ENCODE measurements around the gene WFDC12.
A peak's percentile ranks its signal among the peaks of the same experiment; 100 is the strongest.
"Not testable (repeated sequence)": the region's sequence is repeated elsewhere in the genome, so short reads cannot be mapped to it uniquely, and the experiment has no call there.

The WFDC12 gene, protein sequence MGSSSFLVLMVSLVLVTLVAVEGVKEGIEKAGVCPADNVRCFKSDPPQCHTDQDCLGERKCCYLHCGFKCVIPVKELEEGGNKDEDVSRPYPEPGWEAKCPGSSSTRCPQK

DNA sequence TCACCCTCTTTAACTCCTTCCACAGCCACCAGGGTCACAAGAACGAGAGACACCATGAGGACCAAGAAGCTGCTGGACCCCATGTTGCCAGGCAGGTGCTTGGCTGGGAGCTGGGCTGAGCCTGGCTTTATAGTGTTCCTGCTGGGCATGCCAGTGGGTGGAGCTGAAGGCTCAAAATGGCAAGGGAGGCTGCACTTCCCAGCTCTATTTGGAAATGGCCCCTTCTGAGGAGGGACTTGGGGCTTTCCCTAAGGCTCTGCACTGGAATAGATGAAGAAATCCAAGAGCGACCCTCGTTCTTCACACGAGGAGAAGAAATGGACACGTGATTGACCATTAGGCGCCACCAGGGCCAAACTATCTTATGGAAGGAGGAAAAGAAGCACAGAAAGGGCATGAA lies at the start of gene WFDC12:
Gene WFDC12, minus strand, starts transcription at position 101 of the 400 bp plus-strand sequence. Its CDS starts 18 bp downstream, at position 83.
- H3K4me3 ChIP-seq (replicated peaks in 1 of 2; ENCODE audit: low read depth in 2 of 2, low read length in 2 of 2) = no peak within 1 kb of the TSS
- TF ChIP-seq, protein P1, sequence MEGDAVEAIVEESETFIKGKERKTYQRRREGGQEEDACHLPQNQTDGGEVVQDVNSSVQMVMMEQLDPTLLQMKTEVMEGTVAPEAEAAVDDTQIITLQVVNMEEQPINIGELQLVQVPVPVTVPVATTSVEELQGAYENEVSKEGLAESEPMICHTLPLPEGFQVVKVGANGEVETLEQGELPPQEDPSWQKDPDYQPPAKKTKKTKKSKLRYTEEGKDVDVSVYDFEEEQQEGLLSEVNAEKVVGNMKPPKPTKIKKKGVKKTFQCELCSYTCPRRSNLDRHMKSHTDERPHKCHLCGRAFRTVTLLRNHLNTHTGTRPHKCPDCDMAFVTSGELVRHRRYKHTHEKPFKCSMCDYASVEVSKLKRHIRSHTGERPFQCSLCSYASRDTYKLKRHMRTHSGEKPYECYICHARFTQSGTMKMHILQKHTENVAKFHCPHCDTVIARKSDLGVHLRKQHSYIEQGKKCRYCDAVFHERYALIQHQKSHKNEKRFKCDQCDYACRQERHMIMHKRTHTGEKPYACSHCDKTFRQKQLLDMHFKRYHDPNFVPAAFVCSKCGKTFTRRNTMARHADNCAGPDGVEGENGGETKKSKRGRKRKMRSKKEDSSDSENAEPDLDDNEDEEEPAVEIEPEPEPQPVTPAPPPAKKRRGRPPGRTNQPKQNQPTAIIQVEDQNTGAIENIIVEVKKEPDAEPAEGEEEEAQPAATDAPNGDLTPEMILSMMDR (IDR thresholded peaks at IDR 0.05; ENCODE audit: low read depth, low read length) = no peak
- no peak for DNase-seq (ENCODE audit: low read depth in 2 of 2)

- TF ChIP-seq, protein P1 (IDR thresholded peaks at IDR 0.05; ENCODE audit: low read depth, low read length) = no peak
- no peak for DNase-seq (ENCODE audit: low read depth in 2 of 2)
- no peak overlapping the region for H3K4me3 ChIP-seq (replicated peaks in 1 of 2; ENCODE audit: low read depth in 2 of 2, low read length in 2 of 2)
Measured at GRCh38 chr20:45173522-45173921, 49.3 kb upstream of the WFDC12 start.

DNA sequence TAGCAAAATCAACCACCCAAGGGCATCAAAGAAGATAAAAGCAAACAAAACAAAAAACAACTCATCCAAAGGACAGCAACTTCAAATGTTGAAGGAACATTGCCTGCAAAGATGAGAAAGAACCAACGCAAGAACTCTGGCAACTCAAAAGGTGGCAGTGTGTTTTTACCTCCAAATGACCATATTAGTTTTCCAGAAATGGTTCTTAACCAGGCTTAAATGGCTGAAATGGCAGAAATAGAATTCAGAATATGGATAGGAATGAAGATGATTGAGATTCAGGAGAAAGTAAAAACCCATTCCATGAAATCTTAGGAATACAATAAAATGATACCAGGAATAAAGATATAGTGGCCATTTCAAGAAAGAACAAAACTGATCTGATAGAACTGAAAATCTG lies 40.6 kb upstream of the WFDC12 start:
- TF ChIP-seq, protein P1 (IDR thresholded peaks at IDR 0.05; ENCODE audit: low read depth, low read length) = no peak
- DNase-seq (ENCODE audit: low read depth in 2 of 2) = no peak
- H3K4me3 ChIP-seq (replicated peaks in 1 of 2; ENCODE audit: low read depth in 2 of 2, low read length in 2 of 2) = no peak overlapping the region

DNA sequence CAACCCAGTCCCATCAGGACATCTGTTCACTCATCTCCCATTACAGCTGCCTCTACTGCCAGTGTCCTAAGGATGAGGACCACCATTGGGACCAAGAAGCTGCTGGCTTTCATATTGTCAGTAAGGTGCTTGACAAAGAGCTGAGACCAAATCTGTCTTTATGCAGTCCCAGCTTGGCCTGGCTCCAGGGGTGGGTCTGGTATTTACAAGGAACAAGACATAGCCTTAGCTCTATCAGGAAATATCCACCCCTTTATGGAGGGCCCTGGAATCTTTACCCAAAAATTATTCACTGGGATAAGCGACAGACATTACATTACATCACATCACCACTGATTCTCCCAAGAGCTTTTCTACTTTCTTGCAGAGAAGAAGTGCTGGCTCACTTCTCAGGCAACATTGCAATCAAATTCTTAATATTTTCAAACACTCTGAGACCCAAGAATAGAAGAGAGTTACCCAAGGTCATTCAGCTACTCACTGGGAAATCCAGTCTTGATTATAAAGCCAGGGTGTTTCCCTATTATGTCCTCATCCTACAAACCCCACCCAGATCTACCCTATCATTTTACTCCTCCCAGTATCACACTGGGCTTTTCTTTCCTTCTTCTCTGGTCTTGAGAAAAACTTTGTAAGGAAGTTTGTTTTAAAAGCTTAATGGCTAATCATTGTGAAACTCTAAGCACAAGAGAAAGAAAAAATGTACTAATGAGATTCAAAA lies 39.0 kb upstream of the WFDC12 start:
- H3K4me3 ChIP-seq (replicated peaks in 1 of 2; ENCODE audit: low read depth in 2 of 2, low read length in 2 of 2) = no peak overlapping the region
- TF ChIP-seq, protein P1 (IDR thresholded peaks at IDR 0.05; ENCODE audit: low read depth, low read length) = no peak
- DNase-seq (ENCODE audit: low read depth in 2 of 2) = no peak

DNA sequence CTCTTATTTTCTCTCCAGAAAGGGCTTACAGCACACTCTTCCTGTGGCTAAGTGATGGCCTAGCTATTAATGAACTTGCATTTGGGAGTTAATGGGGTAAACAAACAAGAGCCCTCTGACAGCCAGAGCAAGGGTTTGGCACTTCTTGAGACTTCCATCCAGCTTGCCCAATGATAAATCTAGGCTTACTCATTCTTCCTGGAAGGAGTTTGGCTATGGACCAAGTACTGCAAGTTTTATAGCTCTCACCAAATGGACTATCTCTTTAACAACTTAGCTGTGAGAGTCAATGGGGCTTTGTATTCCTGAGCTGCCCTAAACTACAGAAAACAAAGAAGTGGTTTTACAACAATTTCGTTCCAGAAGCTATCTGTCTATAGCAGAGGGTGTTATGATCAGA lies 33.7 kb upstream of the WFDC12 start:
- no peak overlapping the region for H3K4me3 ChIP-seq (replicated peaks in 1 of 2; ENCODE audit: low read depth in 2 of 2, low read length in 2 of 2)
- TF ChIP-seq, protein P1 (IDR thresholded peaks at IDR 0.05; ENCODE audit: low read depth, low read length) = no peak
- peak; percentile 79 to 93 for DNase-seq (ENCODE audit: low read depth in 2 of 2)

DNA sequence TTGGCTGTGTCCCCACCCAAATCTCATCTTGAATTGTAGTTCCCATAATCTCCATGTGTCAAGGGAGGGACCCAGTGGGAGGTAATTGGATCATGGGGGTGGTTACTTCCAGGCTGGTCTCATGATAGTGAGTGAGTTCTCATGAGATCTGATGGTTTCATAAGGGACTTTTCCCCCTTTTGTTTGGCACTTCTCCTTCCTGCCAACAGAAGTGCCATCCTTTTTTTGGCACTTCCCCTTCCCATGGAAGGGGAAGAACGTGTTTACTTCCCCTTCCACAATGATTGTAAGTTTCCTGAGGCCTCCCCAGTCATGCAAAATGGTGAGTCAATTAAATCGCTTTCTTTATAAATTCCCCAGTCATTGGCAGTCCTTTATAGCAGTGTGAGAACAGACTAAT lies 32.4 kb upstream of the WFDC12 start:
- H3K4me3 ChIP-seq (replicated peaks in 1 of 2; ENCODE audit: low read depth in 2 of 2, low read length in 2 of 2) = no peak overlapping the region
- TF ChIP-seq, protein P1 (IDR thresholded peaks at IDR 0.05; ENCODE audit: low read depth, low read length) = no peak
- DNase-seq (ENCODE audit: low read depth in 2 of 2) = no peak

GRCh38 chr20:45154794-45155193 lies 30.5 kb upstream of the WFDC12 start:
- DNase-seq (ENCODE audit: low read depth in 2 of 2); H3K4me3 ChIP-seq (replicated peaks in 1 of 2; ENCODE audit: low read depth in 2 of 2, low read length in 2 of 2): not testable (repeated sequence)

Data from cardiac fibroblast (primary cell).